Lower lobe of right lung (tissue), 2 donors: Measurements from ENCODE around the gene PIK3IP1. TPM values are rescaled to one million over a fixed set of nuclear protein-coding genes. Genes with fewer than 3 reads are reported as not detected.

Source experiments
- ATAC-seq, 2 donors: fragments of 200-7000 bp; cut with Tn5 transposase; one replicate each; pipeline ENCODE4 v1.9.1; 2020 to 2022; ENCODE audit warnings: mild to moderate bottlenecking in 2 of 2, moderate library complexity in 2 of 2
- DNase-seq: peaks from one replicate; pipeline ENCODE4 v3.0.0-alpha.2; 2020
- H3K27ac ChIP-seq: fragments of 200-600 bp; one replicate; pipeline ENCODE4 v1.8.0; 2022
- H3K27me3 ChIP-seq: fragments of 200-600 bp; one replicate; pipeline ENCODE4 v1.8.0; 2022; ENCODE audit warnings: low read depth
- H3K36me3 ChIP-seq: fragments of 200-600 bp; one replicate; pipeline ENCODE4 v1.8.0; 2022; ENCODE audit warnings: mild to moderate bottlenecking
- H3K4me1 ChIP-seq: fragments of 200-600 bp; one replicate; pipeline ENCODE4 v1.8.0; 2022
- H3K4me3 ChIP-seq: fragments of 200-600 bp; one replicate; pipeline ENCODE4 v1.8.0; 2022; ENCODE audit warnings: mild to moderate bottlenecking
- H3K9me3 ChIP-seq: fragments of 200-600 bp; one replicate; pipeline ENCODE4 v1.8.0; 2022
- intact Hi-C: fragments of 100-400 bp; cut with DNase I; formaldehyde crosslinking; loops from one replicate; pipeline ENCODE4 v1.11.0; 2022
- total RNA-seq: library from RNA; stranded (reverse); fragmentation: NEBNext Ultra II Directional; extraction: Animal tissue kit (Norgen Biotek cat#: 25700); gene quantifications from one replicate; pipeline ENCODE4 v1.2.1, GENCODE V29; 2021
- TF ChIP-seq, protein P1 (sequence below): fragments of 200-600 bp; IDR thresholded peaks from one replicate; pipeline ENCODE4 v1.8.0; 2022; ENCODE audit warnings: antibody characterized with exemption, mild to moderate bottlenecking
- donor health status: DM: no; HTN: yes; CAD: no; lungs with severe emphysema.

PIK3IP1 gene
- total RNA-seq, 1 donor from 2014 or later, result 54.9 TPM

DNA sequence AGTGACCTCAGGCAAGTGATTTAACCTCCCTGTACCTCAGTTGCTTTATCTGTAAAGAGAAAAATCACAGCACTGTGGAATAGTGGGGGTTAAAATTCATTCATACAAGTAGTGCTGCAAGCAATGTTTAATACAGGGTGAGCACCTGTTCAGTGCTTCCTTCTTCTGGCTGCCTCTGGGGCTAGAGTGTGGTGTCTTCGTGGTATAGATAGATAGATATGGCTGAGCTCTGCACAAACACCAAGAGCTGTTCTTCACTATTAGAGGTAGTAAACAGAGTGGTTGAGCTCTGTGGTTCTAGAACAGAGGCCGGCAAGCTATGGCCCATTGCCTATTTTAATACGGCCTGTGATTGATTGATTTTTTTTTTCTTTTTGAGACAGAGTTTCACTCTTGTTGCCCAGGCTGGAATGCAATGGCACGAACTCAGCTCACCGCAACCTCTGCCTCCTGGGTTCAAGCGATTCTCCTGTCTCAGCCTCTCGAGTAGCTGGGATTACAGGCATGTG is 47.3 kb downstream of the PIK3IP1 start:
- DNase-seq, result no peak
- TF ChIP-seq, protein P1, sequence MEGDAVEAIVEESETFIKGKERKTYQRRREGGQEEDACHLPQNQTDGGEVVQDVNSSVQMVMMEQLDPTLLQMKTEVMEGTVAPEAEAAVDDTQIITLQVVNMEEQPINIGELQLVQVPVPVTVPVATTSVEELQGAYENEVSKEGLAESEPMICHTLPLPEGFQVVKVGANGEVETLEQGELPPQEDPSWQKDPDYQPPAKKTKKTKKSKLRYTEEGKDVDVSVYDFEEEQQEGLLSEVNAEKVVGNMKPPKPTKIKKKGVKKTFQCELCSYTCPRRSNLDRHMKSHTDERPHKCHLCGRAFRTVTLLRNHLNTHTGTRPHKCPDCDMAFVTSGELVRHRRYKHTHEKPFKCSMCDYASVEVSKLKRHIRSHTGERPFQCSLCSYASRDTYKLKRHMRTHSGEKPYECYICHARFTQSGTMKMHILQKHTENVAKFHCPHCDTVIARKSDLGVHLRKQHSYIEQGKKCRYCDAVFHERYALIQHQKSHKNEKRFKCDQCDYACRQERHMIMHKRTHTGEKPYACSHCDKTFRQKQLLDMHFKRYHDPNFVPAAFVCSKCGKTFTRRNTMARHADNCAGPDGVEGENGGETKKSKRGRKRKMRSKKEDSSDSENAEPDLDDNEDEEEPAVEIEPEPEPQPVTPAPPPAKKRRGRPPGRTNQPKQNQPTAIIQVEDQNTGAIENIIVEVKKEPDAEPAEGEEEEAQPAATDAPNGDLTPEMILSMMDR, result no peak
- Histone ChIP-seq H3K36me3 (peaks cover 4% of the 10 kb centered on the region), H3K9me3 (no peaks in the 10 kb centered on the region), H3K4me3 (no peak overlapping the region), H3K4me1 (peaks cover 44% of the 10 kb centered on the region), H3K27ac (no peak overlapping the region), H3K27me3 (no peaks in the 10 kb centered on the region)
- no peak for ATAC-seq
- intact Hi-C loops, result no loop called here

DNA sequence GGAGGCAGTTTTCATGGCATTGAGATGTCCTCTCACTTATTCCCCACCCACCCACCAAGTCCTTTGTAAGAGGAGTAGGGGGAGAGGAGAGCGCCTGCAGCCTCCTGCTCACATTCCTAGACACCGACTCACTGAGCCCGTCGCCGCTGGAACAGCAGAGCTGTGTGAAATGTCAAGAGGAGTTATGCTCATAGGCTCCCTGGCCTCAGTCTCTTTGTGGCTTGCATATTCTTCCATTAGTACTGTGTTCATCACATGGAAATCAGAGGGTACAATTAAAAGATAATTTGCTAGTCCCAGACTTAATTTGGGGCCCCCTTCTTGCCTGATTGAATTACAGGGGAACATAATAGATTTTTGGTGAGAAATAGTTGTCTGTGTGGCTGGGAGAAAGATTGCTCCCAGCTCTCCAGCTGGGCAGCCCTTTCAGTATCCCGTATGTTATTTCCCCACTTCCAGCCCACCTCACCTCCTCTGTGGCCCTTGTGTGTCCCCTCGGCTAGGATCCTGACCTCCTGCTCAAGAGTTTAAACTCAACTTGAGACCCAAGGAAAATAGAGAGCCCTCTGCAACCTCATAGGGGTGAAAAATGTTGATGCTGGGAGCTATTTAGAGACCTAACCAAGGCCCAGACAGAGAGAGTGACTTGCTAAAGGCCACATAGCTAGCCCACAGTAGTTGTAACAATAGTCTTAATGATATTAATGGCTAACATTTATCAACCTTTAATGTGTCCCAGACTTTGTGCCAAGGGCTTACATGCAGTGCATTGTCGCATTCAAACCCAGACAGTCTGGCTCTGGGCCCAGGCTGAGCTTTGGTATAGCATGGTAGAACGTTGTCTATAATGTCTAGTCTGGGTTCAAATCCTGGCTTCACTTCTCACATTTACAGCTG is 48.0 kb downstream of the PIK3IP1 start:
- Histone ChIP-seq H3K4me3 (no peak overlapping the region), H3K9me3 (no peaks in the 10 kb centered on the region), H3K36me3 (peaks cover 4% of the 10 kb centered on the region), H3K27me3 (no peaks in the 10 kb centered on the region), H3K27ac (no peak overlapping the region), H3K4me1 (peaks cover 39% of the 10 kb centered on the region)
- ATAC-seq (no peak), DNase-seq (no peak)
- TF ChIP-seq, protein P1, result no peak
- intact Hi-C loops, result no loop called here

DNA sequence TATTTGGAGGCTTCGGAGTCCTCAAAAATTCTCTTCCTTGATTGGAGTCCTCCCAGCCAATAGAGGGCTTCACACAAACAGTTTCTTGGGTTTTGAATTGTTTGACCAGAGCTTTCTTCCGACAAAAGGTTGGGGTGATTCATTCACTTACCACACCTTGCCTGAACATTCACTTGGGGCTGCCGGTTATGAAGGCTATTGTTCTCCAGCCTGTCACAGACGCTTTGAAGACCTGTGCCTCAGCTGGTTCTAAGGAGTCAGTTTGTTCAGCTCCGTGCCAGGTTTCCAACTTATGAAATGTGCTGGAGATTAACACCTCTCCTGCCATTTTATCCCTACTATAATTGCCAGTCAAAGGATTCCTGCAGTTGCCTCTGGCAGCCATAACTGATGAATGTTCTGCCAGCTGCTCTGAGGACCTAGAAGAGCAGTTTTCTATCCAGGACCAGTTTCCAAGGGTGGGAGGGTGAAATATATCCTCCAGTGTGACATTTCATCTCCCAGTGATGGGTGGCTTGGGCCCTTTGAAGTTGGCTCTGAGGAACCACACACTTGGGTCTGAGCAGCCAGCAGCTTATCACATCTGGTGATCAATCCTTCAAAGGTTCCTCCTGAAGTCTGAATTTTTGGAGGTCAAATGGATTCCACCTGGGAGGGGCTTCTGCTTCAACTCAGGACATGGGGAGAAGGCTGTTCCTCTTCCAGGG is 48.8 kb downstream of the PIK3IP1 start:
- TF ChIP-seq, protein P1, result no peak
- Histone ChIP-seq H3K27me3 (no peaks in the 10 kb centered on the region), H3K4me3 (no peak overlapping the region), H3K4me1 (peaks cover 31% of the 10 kb centered on the region), H3K9me3 (no peaks in the 10 kb centered on the region), H3K27ac (no peak overlapping the region), H3K36me3 (peaks cover 4% of the 10 kb centered on the region)
- intact Hi-C loops, result no loop called here
- no peak for ATAC-seq
- no peak for DNase-seq

DNA sequence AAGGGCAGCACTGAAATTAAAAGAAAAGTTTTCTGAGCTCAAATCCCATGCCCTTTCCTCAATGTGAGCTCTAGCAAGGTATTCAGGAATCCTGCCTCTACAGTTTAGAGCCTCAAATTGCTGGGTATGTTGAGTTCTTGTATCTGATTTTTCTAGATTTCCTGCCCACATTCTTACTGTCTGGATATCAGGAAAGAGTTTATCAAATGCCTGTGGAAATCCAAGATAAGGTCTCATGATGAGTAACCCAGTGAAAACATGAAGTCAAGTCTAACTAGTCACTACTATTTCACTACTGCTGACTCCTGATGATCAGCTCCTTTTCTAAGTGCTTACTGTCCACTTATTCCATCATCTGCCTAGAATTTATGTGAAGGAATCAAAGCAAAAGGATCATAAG is 50.4 kb downstream of the PIK3IP1 start:
- H3K27me3 ChIP-seq, result no peaks in the 10 kb centered on the region
- no peak for ATAC-seq

DNA sequence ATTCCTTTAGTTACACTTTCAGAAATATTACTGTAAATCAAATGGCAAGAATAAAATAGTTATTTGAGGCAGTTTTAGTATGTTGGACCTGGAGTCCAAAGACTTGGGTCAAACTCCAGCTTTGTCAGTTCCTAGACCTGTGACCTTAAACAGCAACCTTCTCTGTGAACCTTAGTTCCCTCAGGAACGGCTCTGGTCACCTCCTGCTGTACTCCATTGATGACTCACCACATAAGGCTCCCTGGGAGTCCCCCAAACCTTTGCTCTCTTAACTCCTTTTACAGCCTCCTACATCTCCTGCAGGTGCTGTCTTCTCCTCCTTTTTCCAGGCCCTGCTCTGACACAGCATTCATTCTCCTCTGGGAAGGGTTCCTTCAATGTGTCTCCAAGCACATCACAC is 51.1 kb downstream of the PIK3IP1 start:
- Histone ChIP-seq H3K4me1 (peaks cover 19% of the 10 kb centered on the region), H3K27me3 (no peaks in the 10 kb centered on the region), H3K4me3 (no peak overlapping the region), H3K36me3 (peaks cover 4% of the 10 kb centered on the region), H3K9me3 (no peaks in the 10 kb centered on the region), H3K27ac (no peak overlapping the region)
- ATAC-seq (no peak), DNase-seq (no peak)
- intact Hi-C loops, result no loop called here
- TF ChIP-seq, protein P1, result no peak

More for the DNA sequence above, 50.4 kb downstream of the PIK3IP1 start:
- Histone ChIP-seq H3K9me3 (no peaks in the 10 kb centered on the region), H3K36me3 (peaks cover 4% of the 10 kb centered on the region), H3K27ac (no peak overlapping the region), H3K4me1 (peaks cover 19% of the 10 kb centered on the region), H3K4me3 (no peak overlapping the region)
- TF ChIP-seq, protein P1, result no peak
- intact Hi-C loops, result no loop called here
- DNase-seq, result no peak
